NB4 (cell line): ENCODE measurements around the gene SH2D5.

Source experiments
- POLR2A ChIP-seq: IDR thresholded peaks from 2 replicates; pipeline ENCODE4 v1.6.1; 2011; ENCODE audit warnings: mild to moderate bottlenecking; ENCODE audit not compliant: insufficient read length; ENCODE audit errors: extremely low read depth
- TF ChIP-seq, protein P1 (sequence below): IDR thresholded peaks from one replicate; pipeline ENCODE4 v1.5.1; 2012; ENCODE audit warnings: low read depth, low read length
- TF ChIP-seq, protein P2 (sequence below): IDR thresholded peaks from 2 replicates; pipeline ENCODE4 v1.6.1; 2011; ENCODE audit warnings: low read depth, low read length

DNA sequence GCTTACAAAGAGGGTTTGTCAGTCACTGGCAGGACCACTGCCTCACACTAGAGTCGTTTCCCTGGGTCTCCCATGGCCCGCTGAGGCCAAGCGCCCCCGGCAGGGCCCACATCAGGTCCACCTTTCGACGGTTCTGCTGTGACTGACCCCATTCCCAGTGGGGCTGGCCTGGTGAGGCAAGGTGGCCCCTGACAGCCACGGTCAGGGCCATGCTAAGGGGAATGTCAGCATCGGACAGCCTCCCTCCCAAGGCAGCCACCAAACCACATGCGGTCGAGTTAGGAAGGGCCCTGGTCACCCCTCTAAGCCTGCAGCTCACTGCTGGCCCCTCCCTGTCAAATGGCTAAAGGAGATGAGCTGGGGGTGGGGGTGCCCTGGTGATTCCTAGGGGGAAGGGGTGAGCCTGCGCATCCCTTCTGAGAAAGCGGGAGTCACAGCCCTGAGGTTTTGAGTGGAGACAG, 11.8 kb downstream of the SH2D5 start:
- TF ChIP-seq, protein P1, sequence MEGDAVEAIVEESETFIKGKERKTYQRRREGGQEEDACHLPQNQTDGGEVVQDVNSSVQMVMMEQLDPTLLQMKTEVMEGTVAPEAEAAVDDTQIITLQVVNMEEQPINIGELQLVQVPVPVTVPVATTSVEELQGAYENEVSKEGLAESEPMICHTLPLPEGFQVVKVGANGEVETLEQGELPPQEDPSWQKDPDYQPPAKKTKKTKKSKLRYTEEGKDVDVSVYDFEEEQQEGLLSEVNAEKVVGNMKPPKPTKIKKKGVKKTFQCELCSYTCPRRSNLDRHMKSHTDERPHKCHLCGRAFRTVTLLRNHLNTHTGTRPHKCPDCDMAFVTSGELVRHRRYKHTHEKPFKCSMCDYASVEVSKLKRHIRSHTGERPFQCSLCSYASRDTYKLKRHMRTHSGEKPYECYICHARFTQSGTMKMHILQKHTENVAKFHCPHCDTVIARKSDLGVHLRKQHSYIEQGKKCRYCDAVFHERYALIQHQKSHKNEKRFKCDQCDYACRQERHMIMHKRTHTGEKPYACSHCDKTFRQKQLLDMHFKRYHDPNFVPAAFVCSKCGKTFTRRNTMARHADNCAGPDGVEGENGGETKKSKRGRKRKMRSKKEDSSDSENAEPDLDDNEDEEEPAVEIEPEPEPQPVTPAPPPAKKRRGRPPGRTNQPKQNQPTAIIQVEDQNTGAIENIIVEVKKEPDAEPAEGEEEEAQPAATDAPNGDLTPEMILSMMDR = no peak
- TF ChIP-seq, protein P2, sequence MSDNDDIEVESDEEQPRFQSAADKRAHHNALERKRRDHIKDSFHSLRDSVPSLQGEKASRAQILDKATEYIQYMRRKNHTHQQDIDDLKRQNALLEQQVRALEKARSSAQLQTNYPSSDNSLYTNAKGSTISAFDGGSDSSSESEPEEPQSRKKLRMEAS = no peak
- no peak for TF ChIP-seq POLR2A
